Germinal center (tissue), 1 donor: Measurements from ENCODE around the gene TXNDC12.

Experiments used
- DNase-seq: peaks from one replicate; pipeline ENCODE4 v3.0.0; 2012; ENCODE audit warnings: mixed read lengths, low spot score

The TXNDC12 gene

DNA sequence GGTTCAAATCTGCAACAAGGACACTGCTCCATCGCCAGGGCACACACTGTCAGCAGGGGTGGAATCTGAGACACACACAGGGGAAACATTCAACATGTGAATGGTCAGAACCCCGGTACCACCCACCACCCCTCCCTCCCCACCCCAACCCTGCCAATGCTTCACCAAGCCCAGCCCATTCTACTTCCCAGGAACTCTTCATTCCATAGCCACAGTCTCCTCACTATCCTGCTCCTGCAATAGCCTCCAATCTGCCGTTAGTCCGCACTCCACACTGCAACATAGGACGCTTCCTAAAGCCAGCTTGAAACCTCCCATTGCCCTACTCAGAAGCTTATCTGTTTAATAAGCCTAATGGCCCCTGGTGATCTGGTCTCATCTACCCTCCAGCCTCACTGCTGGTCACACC, 57.0 kb downstream of the TXNDC12 start:
- DNase-seq: no peak

DNA sequence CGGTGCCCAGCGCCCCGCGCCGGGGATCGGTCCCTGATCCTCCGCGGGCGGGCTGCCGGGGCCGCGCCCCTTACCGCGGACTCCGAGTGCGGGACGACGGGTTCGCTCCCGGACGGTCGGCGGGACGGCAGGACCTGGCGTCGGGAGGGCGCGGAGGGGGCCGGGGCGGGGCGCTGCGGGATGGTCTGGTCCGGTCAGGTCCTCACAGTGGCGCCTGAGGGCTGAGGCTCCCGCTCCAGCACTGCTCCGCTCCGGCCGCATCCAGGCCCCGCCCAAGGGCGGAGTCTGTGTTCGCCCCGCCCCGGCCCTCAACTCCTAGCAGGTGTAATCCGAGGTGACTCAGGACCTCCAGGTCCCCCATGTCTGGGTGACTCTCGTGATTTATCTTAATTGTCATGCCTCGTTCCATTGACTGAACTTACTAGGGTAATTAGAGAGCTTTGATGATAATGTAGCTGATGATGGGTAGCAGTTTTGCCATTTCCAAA, 64.5 kb downstream of the TXNDC12 start, which contains the start of gene RAB3B:
Gene RAB3B, minus strand, starts transcription at position 223 of the 488 bp plus-strand sequence. CDS start 13,583 bp downstream, outside the sequence.
- DNase-seq: peak; percentile 78

DNA sequence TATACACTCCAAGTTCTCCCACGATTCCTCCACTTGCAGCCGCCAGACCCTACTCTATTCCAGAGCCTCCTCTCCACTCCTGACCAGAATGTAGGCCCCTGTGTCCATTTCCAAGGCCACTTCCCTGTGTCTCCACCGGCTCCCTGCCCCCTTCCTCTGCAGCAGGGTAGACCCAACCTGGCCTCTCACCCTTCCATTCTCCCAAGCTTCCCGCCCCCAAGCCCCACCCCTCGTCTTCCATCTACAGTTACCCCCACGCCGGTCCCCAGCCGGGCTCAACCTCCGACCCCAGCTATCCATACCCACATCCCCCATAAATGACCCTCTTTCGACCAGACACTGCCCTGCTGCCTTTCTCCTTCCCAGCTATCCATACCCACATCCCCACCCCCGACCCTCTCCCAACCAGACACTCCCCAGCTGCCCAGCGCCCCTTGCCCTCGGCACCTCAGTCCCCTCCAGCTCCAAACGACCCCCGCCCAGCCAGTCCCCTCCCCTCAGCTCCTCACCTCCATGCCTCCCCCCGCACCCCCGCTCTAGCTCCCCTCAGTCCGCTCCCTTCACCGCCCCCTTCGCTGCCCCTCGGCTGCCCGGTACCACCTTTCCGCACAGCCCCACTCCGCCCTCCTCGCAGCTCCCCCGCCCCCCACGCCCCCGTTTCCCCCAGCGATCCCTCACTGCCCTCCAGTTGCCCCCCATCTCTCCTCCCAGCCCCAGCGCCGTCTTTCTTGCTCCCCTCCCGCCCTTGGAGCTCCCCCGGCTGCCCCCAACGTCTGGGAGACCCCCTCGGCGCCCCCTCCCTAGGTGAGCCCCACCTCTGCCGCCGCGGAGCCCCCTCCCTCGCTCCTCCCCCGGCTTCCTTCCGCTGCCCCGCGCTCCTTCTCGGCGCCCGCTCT, 65.2 kb downstream of the TXNDC12 start:
- DNase-seq: no peak

DNA sequence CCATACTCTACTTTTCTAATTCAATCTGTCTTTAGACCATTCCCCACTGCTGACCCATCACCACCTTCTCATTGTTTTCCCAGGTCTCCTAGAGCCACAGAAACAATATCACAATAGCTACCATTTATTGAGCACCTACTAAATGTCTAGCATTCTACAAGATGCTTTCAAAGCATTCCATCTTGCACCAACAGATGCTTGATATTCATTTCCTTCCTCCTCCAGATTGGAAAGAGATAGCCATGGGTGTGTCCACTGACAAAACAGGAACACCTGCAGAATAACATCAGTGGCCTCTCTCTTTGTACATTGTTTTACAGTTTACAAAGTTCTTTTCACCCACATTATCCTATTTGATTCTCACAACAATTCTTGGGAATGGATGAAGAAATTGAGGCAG, 66.7 kb downstream of the TXNDC12 start:
- DNase-seq: no peak

DNA sequence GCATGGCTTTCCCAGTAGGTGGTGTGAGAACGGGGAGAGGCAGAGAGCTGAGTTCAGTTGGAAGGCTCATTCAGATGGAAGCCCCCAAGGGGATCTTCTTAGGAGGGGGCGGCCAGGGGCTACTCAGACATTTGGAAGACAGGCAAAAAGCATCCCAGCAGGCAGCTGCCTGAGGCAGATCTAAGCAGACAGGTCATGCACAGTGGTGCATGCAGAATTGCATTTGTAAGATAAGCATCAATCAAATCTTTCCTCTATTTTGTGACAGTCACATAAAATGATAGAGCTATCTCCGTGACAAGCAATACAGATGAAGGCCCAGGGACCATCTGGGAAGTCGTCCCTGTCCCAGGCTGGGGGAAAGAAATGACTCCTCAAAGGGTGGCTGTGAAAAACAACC, 68.3 kb downstream of the TXNDC12 start:
- no peak for DNase-seq

DNA sequence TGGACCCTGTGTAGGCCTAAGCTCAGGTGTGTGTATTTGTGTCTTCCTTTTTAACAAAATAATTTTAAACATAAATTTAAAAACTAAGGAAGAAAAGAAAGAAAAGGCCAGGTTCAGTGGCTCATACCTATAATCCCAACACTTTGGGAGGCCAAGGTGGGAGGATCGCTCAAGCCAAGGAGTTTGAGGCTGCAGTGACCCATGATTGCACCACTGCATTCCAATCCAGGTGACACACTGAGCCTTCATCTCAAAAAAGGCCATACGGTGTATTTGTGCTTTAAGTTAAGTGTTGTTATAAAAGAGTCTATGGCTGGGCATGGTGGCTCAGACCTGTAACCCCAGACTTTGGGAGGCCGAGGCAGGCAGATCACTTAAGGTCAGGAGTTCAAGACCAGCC, 72.8 kb downstream of the TXNDC12 start:
- no peak for DNase-seq

DNA sequence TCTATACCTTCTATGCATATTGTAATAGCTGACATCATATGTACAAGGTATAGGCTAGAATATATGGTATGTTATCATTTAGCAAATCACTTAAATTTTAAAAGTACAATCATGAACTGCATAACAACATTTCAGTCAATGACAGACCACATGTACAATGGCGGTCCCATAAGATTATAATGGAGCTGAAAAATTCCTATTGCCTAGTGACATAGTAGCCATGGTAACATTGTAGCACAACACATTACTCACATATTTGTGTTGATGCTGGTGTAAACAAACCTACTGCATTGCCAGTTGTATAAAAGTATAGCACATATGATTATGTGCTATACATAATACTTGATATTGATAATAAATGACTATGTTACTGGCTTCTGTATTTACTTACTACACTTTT, 73.4 kb downstream of the TXNDC12 start:
- no peak for DNase-seq

DNA sequence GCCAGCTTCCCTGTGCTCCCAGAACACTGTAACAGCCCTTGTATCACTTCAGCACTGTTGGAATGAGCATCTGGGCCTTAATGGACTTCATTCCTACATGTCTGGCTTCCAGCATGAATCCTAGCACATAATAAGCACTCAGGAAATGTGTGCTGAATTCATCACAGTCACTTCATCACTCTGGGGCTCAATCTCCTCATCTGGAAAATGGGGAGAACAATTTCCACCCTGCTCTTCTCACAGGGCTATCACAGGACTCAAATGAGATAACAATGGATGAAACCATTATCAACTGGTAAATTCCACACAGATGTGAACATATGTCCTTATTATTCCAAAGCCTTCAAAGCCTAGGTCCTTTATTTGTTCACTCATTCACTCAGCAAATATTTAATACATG, 76.9 kb downstream of the TXNDC12 start:
- DNase-seq: no peak

DNA sequence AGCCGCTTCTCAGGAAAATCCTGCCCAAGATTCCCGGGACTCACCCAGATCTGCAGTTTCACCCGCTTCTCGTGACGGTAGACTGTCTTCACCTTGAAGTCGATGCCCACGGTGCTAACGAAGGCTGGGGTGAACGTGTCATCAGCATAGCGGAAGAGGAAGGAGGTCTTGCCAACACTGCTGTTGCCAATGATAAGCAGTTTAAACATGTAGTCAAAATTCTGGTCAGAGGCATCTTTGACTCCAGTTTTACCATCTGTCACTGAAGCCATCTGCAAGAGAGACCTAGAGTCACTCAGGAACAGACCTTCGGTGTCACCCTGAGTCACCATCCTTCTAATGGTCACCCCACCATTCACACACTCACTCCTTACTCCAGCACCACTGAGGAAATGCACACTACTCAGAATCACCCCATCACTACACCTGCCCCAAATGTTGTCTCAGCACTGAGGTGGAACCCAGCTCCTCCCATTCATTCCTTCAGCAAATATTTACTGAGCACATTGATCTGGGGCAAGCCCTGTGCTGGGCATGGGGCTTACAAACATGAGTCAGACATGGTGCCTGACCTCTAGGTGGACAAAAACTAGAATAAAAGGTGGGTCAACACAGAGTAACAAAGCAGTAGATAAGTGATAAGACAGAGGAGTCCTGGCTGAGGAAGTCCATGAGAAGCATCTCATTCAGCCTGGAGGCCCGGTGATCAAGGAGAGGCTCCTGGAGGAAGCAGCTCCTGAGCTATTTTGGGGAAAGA, 78.0 kb downstream of the TXNDC12 start:
- DNase-seq: no peak

DNA sequence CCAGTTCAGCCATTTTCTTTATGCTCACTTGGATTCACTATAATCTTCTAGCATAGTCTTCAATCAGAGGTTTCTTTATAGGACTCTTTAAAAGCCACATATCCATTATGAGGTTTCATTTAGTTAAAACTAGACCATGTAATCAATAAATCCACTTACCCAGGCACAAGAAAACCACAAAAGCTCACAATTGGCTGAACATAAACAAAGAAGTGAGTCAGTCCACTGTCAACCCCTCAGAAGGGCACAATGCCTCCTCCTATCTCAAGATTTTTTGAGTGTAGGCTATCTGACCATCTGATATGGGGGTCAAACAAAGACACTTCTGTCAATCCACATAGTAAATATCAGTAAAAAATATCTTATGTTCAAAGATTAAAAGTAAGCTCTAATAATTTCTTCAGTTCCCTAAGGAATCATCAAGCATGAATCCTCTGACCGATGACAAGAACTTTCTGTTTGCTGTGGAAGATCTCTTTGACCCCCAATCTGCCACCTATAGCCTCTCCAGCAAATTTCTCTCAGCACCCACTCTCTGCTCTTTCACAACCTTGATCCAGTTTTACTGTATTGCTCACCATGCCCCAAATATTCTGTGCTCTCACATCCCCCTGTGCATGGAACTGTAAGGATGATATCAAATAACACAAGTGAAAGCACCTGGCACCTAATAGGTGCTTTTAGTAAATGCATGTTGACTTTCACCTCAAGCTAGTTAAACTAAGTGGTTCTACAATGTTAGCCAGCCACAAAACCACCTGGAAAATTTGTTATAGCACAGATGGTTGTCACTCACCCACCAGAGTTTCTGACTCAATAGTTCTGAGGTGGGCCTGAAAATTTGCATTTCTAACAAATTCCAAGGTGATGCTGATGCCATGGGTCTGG, 81.2 kb downstream of the TXNDC12 start:
- no peak for DNase-seq
